Central memory CD4-positive, alpha-beta T cell (primary cell): ENCODE measurements around the gene ANOS1.

Experiments used
- DNase-seq: peaks from one replicate; pipeline ENCODE4 v3.0.0; 2022

ANOS1 gene

DNA sequence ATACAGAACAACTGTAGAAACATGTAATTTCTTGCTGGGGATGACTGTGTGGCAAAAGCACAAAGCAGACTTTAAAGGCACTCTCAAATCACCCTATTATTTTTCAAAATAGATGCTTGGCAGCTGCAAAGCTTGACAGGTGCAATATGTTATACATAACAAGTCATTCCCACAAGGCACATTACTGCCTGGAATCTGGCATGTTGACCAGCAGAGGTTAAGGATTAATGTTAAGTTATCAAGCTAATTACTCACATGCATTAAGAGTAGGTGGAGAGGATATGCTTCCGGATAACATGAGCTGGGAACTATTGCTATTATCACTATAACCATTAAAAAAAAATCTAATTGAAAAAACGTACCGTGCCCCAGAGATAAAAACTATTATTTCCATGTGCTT lies 17.8 kb downstream of the ANOS1 start:
- no peak for DNase-seq

GRCh38 chrX:8711401-8711800 lies 20.5 kb downstream of the ANOS1 start:
- DNase-seq, result no peak

DNA sequence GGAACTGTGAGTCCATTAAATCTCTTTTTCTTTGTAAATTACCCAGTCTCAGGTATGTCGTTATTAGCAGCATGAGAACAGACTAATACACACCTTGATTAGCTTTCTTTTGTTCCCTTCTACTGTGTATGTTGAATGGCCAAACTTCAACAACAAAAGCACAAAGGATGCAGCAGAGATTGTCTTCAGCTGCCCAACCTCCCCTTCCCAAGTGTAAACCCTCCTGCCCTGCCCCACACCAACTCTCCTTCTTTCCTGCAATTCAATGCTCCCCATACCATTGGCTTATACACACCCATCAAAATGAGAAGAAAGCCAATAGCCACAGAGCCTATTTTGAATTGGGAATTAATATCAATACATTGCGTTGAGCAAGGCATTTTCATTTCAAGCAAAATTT lies 27.8 kb downstream of the ANOS1 start:
- DNase-seq, result no peak

GRCh38 chrX:8692871-8693270 lies 39.1 kb downstream of the ANOS1 start:
- no peak for DNase-seq

GRCh38 chrX:8689473-8689872 lies 42.5 kb downstream of the ANOS1 start:
- DNase-seq, result no peak

GRCh38 chrX:8688776-8689175 lies 43.2 kb downstream of the ANOS1 start:
- DNase-seq, result no peak

GRCh38 chrX:8684201-8684965 lies 47.6 kb downstream of the ANOS1 start:
- DNase-seq, result no peak

GRCh38 chrX:8683687-8684086 lies 48.2 kb downstream of the ANOS1 start:
- no peak for DNase-seq

DNA sequence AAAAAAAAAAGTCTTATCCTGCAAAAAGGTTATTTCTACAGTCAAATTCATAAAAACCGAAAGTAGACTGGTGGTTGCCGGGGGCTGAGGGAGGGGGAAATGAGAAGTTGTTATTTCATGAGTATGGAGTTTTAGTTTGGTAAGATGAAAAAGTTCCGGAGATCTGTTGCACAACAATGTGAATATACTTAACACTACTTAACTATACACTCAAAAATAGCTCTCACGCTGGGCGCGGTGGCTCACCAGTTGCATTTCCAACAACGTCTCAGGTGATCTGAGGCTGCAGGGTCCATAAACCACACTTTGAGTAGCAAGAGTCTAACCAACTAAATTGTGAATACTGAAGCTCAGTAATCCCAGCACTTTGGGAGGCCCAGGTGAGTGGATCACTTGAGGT lies 52.4 kb downstream of the ANOS1 start:
- DNase-seq, result no peak

DNA sequence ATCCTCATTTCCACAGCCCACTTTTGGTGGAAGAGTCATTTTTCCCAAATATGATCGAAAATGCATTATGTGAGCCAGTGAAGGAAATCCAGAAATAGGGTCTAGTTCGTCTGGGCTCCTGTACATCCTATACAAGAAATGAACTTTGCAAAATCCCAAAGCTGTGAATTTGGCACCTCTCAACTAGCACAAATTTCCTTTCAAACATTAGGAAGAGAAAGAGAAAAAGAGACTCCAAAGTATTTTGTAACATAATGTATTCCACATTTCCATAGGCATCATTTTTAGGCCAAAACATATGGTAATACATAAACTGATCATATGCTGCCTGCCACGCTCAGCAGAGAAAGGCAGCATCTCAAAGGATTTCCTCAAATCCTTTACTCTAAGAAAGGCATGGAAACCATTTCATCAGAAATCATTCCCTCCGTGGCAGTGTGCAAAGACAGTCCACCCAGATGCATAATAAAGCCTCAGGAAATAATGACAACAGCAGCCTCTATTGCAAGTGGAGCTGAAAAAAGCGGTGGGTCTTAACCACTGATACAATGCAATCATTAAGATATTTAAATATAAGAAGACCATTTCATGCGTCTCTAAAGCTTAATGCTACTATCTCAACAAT lies 56.8 kb downstream of the ANOS1 start:
- no peak for DNase-seq

GRCh38 chrX:8673201-8673600 lies 58.7 kb downstream of the ANOS1 start:
- DNase-seq, result no peak

DNA sequence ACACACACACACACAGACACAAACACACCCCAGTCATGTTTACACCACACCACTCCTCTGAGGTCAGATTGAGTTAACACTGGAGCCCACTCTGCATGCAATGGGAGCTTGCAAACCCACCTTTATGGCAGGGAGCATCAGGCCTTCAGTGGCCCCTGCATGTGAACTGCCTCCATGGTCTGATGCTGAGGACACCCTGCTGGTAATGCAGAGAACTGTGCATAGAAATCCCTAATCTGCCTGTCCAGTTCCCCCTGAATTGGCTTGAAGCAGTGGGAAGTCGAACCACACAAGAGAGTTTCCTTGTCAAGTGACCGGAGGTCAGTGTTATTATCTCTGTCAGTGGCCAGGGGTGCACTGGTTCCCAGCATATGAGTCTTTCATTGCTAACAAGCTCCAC lies 59.8 kb downstream of the ANOS1 start:
- no peak for DNase-seq

DNA sequence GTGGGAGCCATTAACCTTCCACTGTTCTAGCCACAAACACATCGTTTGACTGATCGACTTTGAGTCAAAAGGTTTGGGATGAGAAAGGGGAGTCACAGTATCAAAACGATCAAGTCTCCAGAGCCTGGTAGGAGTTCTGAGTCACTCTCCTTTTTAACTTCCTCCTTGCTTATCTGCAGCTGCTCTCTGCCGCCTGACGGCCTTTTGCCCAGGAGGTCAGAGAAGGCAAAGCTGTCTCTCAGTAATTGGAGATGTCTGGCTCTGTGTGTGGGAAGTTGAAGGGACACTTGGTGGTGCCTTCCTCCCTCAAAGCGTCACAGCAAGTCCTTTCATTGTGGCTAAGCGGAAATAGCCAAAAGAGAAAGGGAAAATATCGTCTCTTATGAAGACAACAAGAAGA lies 63.1 kb downstream of the ANOS1 start:
- no peak for DNase-seq

DNA sequence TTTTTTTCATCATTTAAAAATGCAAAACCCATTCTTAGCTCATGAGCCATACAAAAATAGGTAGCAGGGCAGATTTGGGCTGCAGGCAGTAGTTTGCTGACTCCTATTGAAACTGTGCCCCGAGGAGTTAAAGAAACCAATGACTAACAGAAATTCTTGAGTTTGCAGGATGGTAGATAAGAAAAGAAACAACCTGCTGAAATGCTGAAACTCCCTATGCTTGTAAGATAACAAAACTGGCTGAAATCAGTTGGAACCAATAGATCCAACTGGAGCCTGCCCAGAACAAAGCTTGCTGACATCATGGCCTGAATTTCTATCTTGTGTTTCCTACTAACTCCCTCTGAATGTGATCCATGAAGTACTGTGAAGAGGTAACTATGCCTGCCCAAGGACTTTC lies 68.6 kb downstream of the ANOS1 start:
- DNase-seq, result no peak

DNA sequence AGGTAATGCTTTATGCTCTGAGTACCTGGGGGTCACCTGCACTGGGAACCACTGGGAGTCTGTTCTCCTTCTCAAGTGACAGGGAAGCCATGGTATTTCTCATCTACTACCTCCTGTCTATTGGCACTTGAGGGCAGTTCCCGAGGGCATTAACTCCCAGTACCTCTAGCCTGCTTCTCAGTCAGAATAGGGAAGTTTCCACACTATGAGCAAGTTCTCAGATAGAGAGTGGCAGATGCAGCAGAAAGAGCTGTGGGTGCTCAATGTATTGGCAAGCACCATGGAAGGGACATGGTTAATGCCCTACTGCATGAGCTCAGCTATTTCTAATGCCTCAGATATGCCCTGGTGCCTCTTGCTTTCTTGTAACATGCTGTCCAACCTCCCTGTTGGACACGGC lies 74.1 kb downstream of the ANOS1 start:
- no peak for DNase-seq

GRCh38 chrX:8653956-8654355 lies 78.0 kb downstream of the ANOS1 start:
- no peak for DNase-seq

- DNase-seq, result no peak
These were observed 82.0 kb downstream of the ANOS1 start for GRCh38 chrX:8649969-8650368.

DNA sequence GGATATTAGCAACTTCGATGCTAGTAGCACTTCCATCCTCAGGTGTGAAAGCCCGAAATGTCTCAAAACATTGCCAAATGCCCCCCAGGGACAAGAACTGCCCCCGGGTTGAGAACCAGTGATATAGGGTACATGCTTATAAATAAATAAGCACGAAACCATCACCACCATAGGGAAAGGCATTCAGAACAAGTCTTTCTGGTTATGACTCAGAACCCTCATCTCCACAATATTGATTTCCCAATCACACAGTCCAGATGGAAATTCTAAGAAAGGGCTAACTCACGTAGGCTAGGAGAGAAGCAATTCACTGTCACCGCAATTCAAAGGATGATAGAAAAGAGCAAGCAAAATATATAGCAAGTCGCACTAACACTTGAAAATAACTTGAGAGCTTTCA lies 84.8 kb downstream of the ANOS1 start:
- no peak for DNase-seq

GRCh38 chrX:8639949-8640475 lies 91.9 kb downstream of the ANOS1 start:
- no peak for DNase-seq

GRCh38 chrX:8636497-8636896 lies 95.4 kb downstream of the ANOS1 start:
- DNase-seq, result no peak

GRCh38 chrX:8635812-8636211 lies 96.1 kb downstream of the ANOS1 start:
- DNase-seq, result no peak

- DNase-seq, result no peak
These were observed 99.0 kb downstream of the ANOS1 start for GRCh38 chrX:8632924-8633323.

GRCh38 chrX:8629871-8630270 lies 102.1 kb downstream of the ANOS1 start:
- no peak for DNase-seq

GRCh38 chrX:8627796-8628195 lies 104.1 kb downstream of the ANOS1 start:
- no peak for DNase-seq

DNA sequence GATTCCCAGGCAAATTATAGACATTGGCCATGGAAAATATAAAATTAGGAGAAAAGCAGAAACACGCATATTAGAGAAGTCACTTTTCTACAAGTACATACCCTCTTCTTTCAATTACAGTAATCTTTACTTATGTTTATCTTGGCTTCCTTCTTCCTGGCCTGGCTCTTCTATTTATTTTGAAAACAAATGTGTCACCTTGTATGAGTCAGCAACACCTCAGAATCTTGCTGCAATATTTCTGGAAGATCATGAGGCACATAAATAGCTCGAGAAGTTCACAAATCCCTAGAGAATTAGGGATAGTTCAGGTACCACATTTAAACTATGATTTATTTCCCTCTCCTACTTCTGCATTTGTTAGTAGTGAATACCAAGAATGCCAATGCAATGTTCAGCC lies 124.6 kb downstream of the ANOS1 start:
- no peak for DNase-seq
